Activated CD4-positive, CD25-positive, alpha-beta regulatory T cell (primary cell): ENCODE data around the gene USP47.

Source experiments
- DNase-seq, 4 experiments: peaks; one replicate each; lab custom pipeline; 2025; lab: John Stamatoyannopoulos, UW

USP47 gene

DNA sequence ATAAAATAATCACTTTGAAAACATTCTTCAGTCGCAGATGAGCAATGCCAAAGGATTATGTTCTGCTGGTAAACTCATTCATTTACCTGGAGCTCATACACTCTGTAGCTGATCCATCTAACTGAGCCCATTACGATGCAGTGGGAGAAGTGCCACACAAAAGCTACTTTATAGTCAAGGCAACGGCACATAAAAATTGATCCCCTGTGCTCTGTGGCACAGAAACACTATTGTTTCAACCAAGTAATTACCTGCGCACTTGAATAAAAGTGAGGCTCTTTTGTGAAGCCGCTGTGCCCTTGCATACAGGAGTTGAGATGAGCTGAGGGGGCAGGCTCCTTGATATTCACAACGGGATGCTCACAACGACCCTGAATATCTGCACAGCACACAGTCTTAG lies 159.4 kb downstream of the USP47 start:
- DNase-seq = no peak

DNA sequence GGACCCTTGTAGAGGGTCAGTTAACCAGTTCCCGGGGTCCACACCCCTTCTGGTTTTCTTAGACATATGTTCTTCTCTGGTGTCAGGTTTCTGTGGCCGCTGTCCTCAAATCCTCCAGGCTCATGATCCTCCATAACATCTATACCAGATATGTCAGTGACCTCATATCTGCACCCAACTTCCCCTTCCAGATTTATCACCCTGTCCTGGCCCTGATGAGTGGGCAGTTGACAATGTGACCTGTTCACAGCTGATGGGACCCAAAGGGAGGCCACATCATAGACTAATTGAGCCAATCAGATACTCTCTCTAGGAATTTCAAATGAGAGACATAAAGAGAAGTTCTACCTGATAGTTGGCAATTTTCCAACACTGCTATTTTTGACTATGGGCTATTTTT lies 161.6 kb downstream of the USP47 start:
- DNase-seq = no peak

DNA sequence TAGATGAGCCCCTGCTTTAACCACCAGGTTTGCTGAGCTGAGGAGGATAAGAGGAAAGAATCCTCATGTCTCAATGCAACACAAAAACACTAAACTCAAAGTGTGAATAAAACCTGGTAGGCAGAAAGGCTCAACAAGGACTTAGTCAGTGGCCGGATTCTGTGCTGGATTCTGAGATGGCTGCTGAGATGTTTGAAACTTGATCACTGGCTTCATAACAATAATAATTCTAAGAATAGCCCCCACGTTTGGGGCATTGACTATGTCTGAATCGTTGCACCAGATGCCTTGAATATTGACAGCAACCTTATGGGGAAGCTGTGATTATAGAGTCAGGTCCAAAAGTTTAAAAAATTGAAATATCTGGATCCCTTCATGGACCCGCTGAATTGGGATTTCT lies 162.0 kb downstream of the USP47 start:
- no peak for DNase-seq

- no peak for DNase-seq
Observed at GRCh38 chr11:12005061-12005460, 163.3 kb downstream of the USP47 start.

DNA sequence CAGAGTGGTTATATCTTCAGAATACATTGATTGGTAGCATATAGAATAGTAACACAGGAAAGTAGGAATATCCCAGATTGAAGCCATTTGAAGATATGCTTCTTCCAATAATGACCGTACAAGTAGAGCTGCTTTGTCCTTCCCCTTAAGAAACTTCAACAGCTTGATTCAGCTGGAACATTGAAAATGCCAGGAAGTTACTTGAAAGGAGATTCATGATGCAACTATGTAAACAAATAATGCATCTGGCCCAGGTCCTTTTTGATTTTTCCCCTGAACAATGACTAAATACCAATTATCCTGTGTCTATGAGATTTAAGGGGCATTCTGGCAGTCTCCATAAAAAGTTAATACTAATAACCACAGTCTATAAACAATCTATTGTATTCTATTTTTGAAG lies 163.7 kb downstream of the USP47 start:
- DNase-seq = no peak

DNA sequence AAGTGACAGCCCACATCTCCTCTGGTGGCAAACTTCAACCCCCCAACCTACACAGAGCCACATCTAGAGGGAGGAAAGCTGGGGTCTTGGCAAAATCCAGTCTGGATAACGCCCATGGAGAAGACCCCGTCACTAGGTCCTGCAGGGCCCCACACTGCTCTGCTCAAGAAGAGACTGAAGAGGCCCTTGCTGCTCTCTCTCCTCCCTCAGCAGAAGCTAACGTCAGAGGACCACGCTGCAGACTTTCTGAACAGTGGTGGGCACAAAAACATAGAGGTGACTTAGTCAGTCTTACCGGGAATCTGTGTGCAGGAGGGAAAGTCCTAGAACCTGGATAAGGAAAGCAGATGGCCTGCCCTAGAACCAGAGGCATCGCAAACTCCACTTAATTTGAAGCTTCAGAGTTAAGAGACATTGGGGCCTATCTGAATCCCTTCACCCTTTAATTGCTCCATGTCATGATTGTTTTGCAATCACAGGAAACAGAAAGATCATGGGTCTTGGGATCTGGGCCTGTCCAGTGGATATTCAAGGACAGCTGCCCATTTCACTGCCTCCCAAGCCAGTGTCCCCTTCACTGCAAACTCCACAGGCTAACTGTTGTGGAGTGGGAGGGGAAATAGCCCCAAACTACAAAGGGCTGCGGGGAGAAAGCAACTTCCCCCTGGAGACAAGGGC lies 164.9 kb downstream of the USP47 start:
- DNase-seq = no peak

DNA sequence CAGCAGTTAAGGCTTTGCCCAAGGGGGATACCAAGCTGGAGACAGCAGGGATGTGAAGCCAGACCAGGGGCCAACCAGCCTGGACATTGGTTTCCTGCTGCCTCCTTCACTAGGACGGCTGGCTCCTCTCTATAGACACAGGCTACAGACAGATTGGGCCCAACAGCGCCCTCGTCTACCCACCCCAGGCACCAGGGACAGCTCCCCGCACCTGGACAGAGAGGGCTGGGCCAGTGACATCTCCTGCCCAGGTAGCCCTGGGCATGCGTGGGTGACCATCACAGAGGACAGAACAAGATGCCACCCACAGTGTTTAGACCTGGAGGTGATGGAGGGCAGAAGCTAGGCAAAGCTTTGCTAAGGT lies 165.4 kb downstream of the USP47 start:
- no peak for DNase-seq

DNA sequence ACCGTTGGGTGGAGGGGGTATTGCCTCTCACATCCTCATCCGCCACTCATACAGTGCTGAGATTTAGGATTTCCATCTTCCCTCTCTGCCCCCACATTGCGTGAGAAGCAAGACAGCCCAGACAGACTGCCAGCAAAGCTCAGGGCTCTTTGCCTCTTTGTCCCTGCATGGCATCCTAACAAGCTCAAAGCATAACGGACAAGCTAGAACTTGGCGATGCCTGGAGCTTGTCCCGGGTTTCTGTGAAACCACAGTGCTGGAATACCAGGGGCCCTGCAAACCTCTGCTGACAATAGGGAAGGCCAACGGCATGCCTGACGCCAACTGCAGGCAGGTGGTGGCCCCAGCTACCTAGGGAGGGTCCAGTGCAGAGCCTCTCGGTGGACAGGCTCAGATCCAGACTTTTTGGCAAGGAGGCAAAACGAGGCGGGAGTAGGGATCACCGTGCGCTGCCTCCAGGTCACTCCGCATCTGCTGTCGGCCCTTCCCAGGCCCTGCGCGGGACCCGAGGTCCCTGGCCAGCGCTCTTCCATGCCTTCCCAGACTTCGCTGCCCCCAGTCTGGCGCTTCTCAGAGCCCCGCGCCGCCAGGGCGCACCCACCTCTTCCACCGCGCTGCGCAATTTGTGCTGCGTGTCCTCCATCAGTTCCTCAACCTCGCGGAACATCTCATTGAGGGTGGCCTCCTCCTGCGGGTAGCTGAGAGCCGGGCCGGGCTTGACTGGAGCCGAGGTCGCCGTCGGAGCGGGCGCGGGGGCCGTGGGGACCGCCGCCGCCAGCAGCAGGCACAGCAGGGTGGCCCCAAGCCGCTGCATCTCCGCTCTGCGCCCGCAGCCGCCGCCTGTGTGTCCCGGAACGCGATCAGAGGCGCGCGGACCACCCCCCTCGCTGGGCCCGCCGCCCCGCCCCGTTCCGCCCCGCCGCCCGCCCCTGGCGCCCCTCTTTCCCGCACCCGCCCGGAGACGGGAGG lies 166.3 kb downstream of the USP47 start, which contains the start of gene DKK3:
Gene DKK3 (minus strand): TSS at position 858 of the 969 bp plus-strand sequence. CDS start 44 bp downstream, at position 814.
- no peak for DNase-seq
